Endothelial cell of umbilical vein (primary cell): ENCODE results near the gene MAGI1. TPM values are rescaled to one million over a fixed set of nuclear protein-coding genes. Genes with fewer than 3 reads are reported as not detected.

ENCODE experiments used
- BruUV-seq: library from RNA; stranded (reverse); fragments of 400-500 nt; replicated peaks from 2 replicates; lab custom pipeline; 2021; lab: Mats Ljungman, UMichigan
- CTCF ChIA-PET: fragments of 300-600, 350-600 bp; sonication (Branson Sonifier 250); formaldehyde crosslinking; loops from one replicate; lab custom pipeline; 2021; ENCODE audit warnings: antibody characterized with exemption, inconsistent platforms; lab: Charles Lee
- POLR2A ChIA-PET: fragments of 300-600, 350-600 bp; sonication (Branson Sonifier 250); formaldehyde crosslinking; loops from one replicate; lab custom pipeline; 2021; ENCODE audit warnings: antibody characterized with exemption, inconsistent platforms; lab: Charles Lee
- DNase-seq: peaks from one replicate; pipeline ENCODE4 v3.0.0-alpha.2; 2011; ENCODE audit warnings: low read depth, low spot score
- FAIRE-seq: peaks from 2 replicates; lab custom pipeline; 2011; peaks lifted over from hg19 to GRCh38; lab: Jason Lieb, UNC
- H2AFZ ChIP-seq: 2 replicates; pipeline ENCODE4 v1.6.0; 2012; ENCODE audit warnings: low read depth, low read length, control low read depth, inconsistent platforms
- H3K27ac ChIP-seq: 2 replicates; pipeline ENCODE4 v1.5.1; 2011; ENCODE audit warnings: low read depth, mild to moderate bottlenecking, control low read depth, low read length, moderate library complexity; ENCODE audit not compliant: insufficient read depth
- H3K27me3 ChIP-seq, 2 experiments: 2 replicates each; pipeline versions ENCODE4 v1.6.0 to v1.6.1; 2011; ENCODE audit warnings: low read length in 2 of 2, mixed read lengths in 1 of 2; ENCODE audit not compliant: control insufficient read depth in 2 of 2, insufficient read depth in 2 of 2
- H3K36me3 ChIP-seq, 2 experiments: 2 replicates in 1 of 2; 3 replicates in 1 of 2; pipeline ENCODE4 v1.5.1; 2011; ENCODE audit warnings: low read length in 2 of 2, mild to moderate bottlenecking in 1 of 2, moderate library complexity in 1 of 2; ENCODE audit not compliant: control insufficient read depth in 2 of 2, insufficient read depth in 2 of 2; ENCODE audit errors: extremely low read depth in 1 of 2
- H3K4me1 ChIP-seq: 3 replicates; pipeline ENCODE4 v1.5.1; 2011; ENCODE audit warnings: mild to moderate bottlenecking, low read length; ENCODE audit not compliant: control insufficient read depth, insufficient read depth; ENCODE audit errors: extremely low read depth
- H3K4me2 ChIP-seq: 2 replicates; pipeline ENCODE4 v1.6.1; 2011; ENCODE audit warnings: low read length, control low read depth, mixed read lengths; ENCODE audit not compliant: insufficient read depth
- H3K4me3 ChIP-seq, 3 experiments: fragments of 200-600 bp in 1 of 3; sonication (generic), shearing (Covaris generic) in 1 of 3; replicated peaks in 1 of 3; 2 replicates each; pipeline ENCODE4 v1.5.1; 2011 to 2016; ENCODE audit warnings: control low read depth in 3 of 3, low read length in 3 of 3, mild to moderate bottlenecking in 2 of 3, inconsistent platforms in 1 of 3, low read depth in 1 of 3, moderate library complexity in 1 of 3; ENCODE audit not compliant: insufficient read depth in 1 of 3
- H3K79me2 ChIP-seq: 2 replicates; pipeline ENCODE4 v1.6.0; 2012; ENCODE audit warnings: low read length, inconsistent platforms; ENCODE audit not compliant: control insufficient read depth, insufficient read depth
- H3K9ac ChIP-seq: replicated peaks from 2 replicates; pipeline ENCODE3; 2011; ENCODE audit warnings: low read length, control low read depth; ENCODE audit not compliant: insufficient read depth; ENCODE audit errors: extremely low read depth
- H3K9me1 ChIP-seq: replicated peaks from 3 replicates; pipeline ENCODE4 v1.6.0; 2011; ENCODE audit warnings: mild to moderate bottlenecking, low read length; ENCODE audit not compliant: control insufficient read depth, insufficient read depth; ENCODE audit errors: extremely low read depth
- H3K9me3 ChIP-seq: replicated peaks from 2 replicates; pipeline ENCODE4 v1.5.1; 2012; ENCODE audit warnings: low read length, inconsistent platforms; ENCODE audit not compliant: control insufficient read depth, insufficient read depth
- H4K20me1 ChIP-seq: replicated peaks from 2 replicates; pipeline ENCODE3; 2011; ENCODE audit warnings: mild to moderate bottlenecking, low read length; ENCODE audit not compliant: control insufficient read depth, insufficient read depth; ENCODE audit errors: extremely low read depth
- CTCF ChIP-seq, 2 donors: IDR thresholded peaks; 1 replicate in 1 of 2; 2 replicates in 1 of 2; pipeline ENCODE4 v1.5.1; 2011; ENCODE audit warnings: low read length in 2 of 2, mild to moderate bottlenecking in 2 of 2, moderate library complexity in 2 of 2, control low read depth in 1 of 2, inconsistent platforms in 1 of 2, low read depth in 1 of 2; ENCODE audit not compliant: insufficient read depth in 1 of 2; ENCODE audit errors: extremely low read depth in 1 of 2
- EZH2 ChIP-seq: IDR thresholded peaks from 2 replicates; pipeline ENCODE4 v1.6.1; 2012; ENCODE audit warnings: borderline replicate concordance, low read depth, mild to moderate bottlenecking, moderate library complexity, low read length, inconsistent platforms; ENCODE audit not compliant: severe bottlenecking
- FOS ChIP-seq: IDR thresholded peaks from 2 replicates; pipeline ENCODE4 v1.6.1; 2011; ENCODE audit warnings: mild to moderate bottlenecking, low read length, moderate library complexity, borderline replicate concordance; ENCODE audit not compliant: insufficient read depth
- GATA2 ChIP-seq: IDR thresholded peaks from 2 replicates; pipeline ENCODE4 v1.7.0; 2011; ENCODE audit warnings: low read depth, mild to moderate bottlenecking, moderate library complexity, mixed read lengths, low read length; ENCODE audit not compliant: insufficient read length, insufficient read depth
- JUN ChIP-seq: IDR thresholded peaks from 2 replicates; pipeline ENCODE4 v1.6.1; 2011; ENCODE audit warnings: borderline replicate concordance, low read depth; ENCODE audit not compliant: insufficient read length, insufficient read depth
- MAX ChIP-seq: IDR thresholded peaks from 2 replicates; pipeline ENCODE4 v1.6.1; 2011; ENCODE audit not compliant: insufficient read depth, insufficient read length
- MYC ChIP-seq: IDR thresholded peaks from one replicate; pipeline ENCODE4 v1.6.1; 2011; ENCODE audit warnings: mild to moderate bottlenecking, low read depth, low read length
- POLR2A ChIP-seq: IDR thresholded peaks from 2 replicates; pipeline ENCODE4 v1.6.1; 2012; ENCODE audit warnings: low read depth, mild to moderate bottlenecking, control low read depth, low read length
- POLR2AphosphoS5 ChIP-seq: IDR thresholded peaks from 2 replicates; pipeline ENCODE4 v1.6.1; 2012; ENCODE audit warnings: low read depth, mild to moderate bottlenecking, control low read depth, low read length, moderate library complexity; ENCODE audit not compliant: insufficient read depth
- dilution Hi-C: fragments of 300-500 bp; cut with MboI; formaldehyde crosslinking; loops from one replicate; pipeline ENCODE4 v1.15.0; 2019; ENCODE audit warnings: low sequenced_read_pairs; ENCODE audit not compliant: extremely low pct_ligation_motif_present
- intact Hi-C: fragments of 100-400 bp; cut with micrococcal nuclease; formaldehyde crosslinking; loops from one replicate; pipeline ENCODE4 v1.10.0; 2022
- polyA plus RNA-seq, 4 experiments: library from polyadenylated mRNA; depleted of rRNA in 3 of 4; stranded (reverse) in 3 of 4; unstranded in 1 of 4; fragments of >200 nt; gene quantifications; 2 replicates each; pipeline versions ENCODE4 v1.2.1 to v1.2.3, GENCODE V29; 2011 to 2012; ENCODE audit warnings: missing spikeins in 1 of 4
- total RNA-seq: library from RNA; stranded (reverse); gene quantifications from 2 replicates; pipeline ENCODE4 v1.2.3, GENCODE V29; 2021

MAGI1 gene
- total and polyA plus RNA-seq, 2 donors (not counting 3 experiments of a cell fraction or from before 2014, with no cell fraction given) = 10.1 to 47.9 TPM

GRCh38 chr3:65665915-65666314 is 372.8 kb downstream of the MAGI1 start:
- Histone ChIP-seq H3K4me3 (no peak overlapping the region), H4K20me1 (peaks cover 3% of the 10 kb centered on the region), H3K27ac (no peak overlapping the region), H3K9me3 (no peaks in the 10 kb centered on the region), H3K27me3 (no peaks in the 10 kb centered on the region), H3K79me2 (no peaks in the 10 kb centered on the region), H2AFZ (no peak overlapping the region), H3K9me1 (no peaks in the 10 kb centered on the region), H3K9ac (no peak overlapping the region), H3K4me2 (no peak overlapping the region), H3K36me3 (no peaks in the 10 kb centered on the region), H3K4me1 (no peaks in the 10 kb centered on the region)
- intact Hi-C loops = no loop called here
- ChIA-PET POLR2A (no interaction called here), CTCF (no interaction called here)
- dilution Hi-C loops = no loop called here
- no TSS peak for BruUV-seq
- FAIRE-seq = no peak
- no peak for DNase-seq
- no peak for TF ChIP-seq FOS

- Histone ChIP-seq H3K4me3 (no peak overlapping the region), H3K9me1 (no peaks in the 10 kb centered on the region), H3K9me3 (no peaks in the 10 kb centered on the region), H3K79me2 (no peaks in the 10 kb centered on the region), H3K4me1 (no peaks in the 10 kb centered on the region), H2AFZ (no peak overlapping the region), H3K36me3 (no peaks in the 10 kb centered on the region), H3K27ac (no peak overlapping the region), H3K4me2 (no peak overlapping the region), H4K20me1 (no peaks in the 10 kb centered on the region), H3K9ac (no peak overlapping the region), H3K27me3 (no peaks in the 10 kb centered on the region)
- dilution Hi-C loops (no loop called here), intact Hi-C loops (no loop called here)
- POLR2A ChIA-PET = no interaction called here
- FAIRE-seq (no peak), DNase-seq (no peak)
- BruUV-seq = no TSS peak
- CTCF ChIA-PET = interaction anchor here (1.0 kb wide), 1 partner anchor 8 kb away, joined by 3 read pairs; no protein-coding TSS in a partner anchor
- TF ChIP-seq JUN = no peak
- TF ChIP-seq EZH2 = no peak
- no peak for TF ChIP-seq MAX
- no peak for TF ChIP-seq GATA2
- TF ChIP-seq CTCF (IDR thresholded peaks at IDR 0.05; ENCODE audit: extremely low read depth in 1 of 2, insufficient read depth in 1 of 2, low read depth in 1 of 2, low read length in 2 of 2) = no peak
- TF ChIP-seq POLR2A = no peak
- no peak for TF ChIP-seq POLR2AphosphoS5
- TF ChIP-seq FOS = no peak
- no peak for TF ChIP-seq MYC
Observed at GRCh38 chr3:65664931-65665330, 373.8 kb downstream of the MAGI1 start.
